ENCODE results near the gene AP4M1.
A peak's percentile ranks its signal among the peaks of the same experiment; 100 is the strongest.

AP4M1 gene

GRCh38 chr7:100101016-100101862, at the start of gene AP4M1, which contains the start of gene MCM7:
Gene AP4M1, plus strand, starts transcription at chr7:100101643. Its CDS starts 72 bp downstream, at chr7:100101715.
Gene MCM7, minus strand, starts transcription at chr7:100101397. Its CDS starts 103 bp downstream, at chr7:100101294.
- peak; percentile 90 for DNase-seq

GRCh38 chr7:100053215-100053614, 48.2 kb upstream of the AP4M1 start:
- DNase-seq: no peak

GRCh38 chr7:100057006-100057405, 44.4 kb upstream of the AP4M1 start:
- no peak for DNase-seq

- no peak for DNase-seq
These were observed 42.1 kb upstream of the AP4M1 start for GRCh38 chr7:100059251-100059739.

GRCh38 chr7:100061518-100062193, 39.8 kb upstream of the AP4M1 start:
- no peak for DNase-seq

GRCh38 chr7:100063376-100063775, 38.1 kb upstream of the AP4M1 start:
- no peak for DNase-seq

GRCh38 chr7:100064162-100064561, 37.3 kb upstream of the AP4M1 start:
- no peak for DNase-seq

GRCh38 chr7:100065452-100066186, 35.8 kb upstream of the AP4M1 start:
- no peak for DNase-seq

GRCh38 chr7:100066953-100067352, 34.5 kb upstream of the AP4M1 start:
- DNase-seq: no peak

- DNase-seq: no peak
These were observed 31.5 kb upstream of the AP4M1 start for GRCh38 chr7:100069991-100070390.

GRCh38 chr7:100071018-100071723, 30.3 kb upstream of the AP4M1 start:
- DNase-seq: no peak

GRCh38 chr7:100072462-100072861, 29.0 kb upstream of the AP4M1 start:
- DNase-seq: no peak

- no peak for DNase-seq
These were observed 26.6 kb upstream of the AP4M1 start for GRCh38 chr7:100074841-100075240.

- no peak for DNase-seq
These were observed 26.0 kb upstream of the AP4M1 start for GRCh38 chr7:100075418-100075817.

- no peak for DNase-seq
These were observed 24.2 kb upstream of the AP4M1 start for GRCh38 chr7:100077205-100077604.

GRCh38 chr7:100079024-100079560, 22.4 kb upstream of the AP4M1 start:
- DNase-seq: no peak

- no peak for DNase-seq
These were observed 20.4 kb upstream of the AP4M1 start for GRCh38 chr7:100080907-100081534.

GRCh38 chr7:100081535-100082102, 19.8 kb upstream of the AP4M1 start, which contains the start of gene ZNF3:
Gene ZNF3, minus strand, starts transcription at chr7:100081723. Its CDS starts 4,366 bp downstream, at chr7:100077357.
- DNase-seq: peak; percentile 95

- DNase-seq: no peak
These were observed 18.5 kb upstream of the AP4M1 start for GRCh38 chr7:100082978-100083377.

- DNase-seq: no peak
These were observed 15.9 kb upstream of the AP4M1 start for GRCh38 chr7:100085515-100085914.

- no peak for DNase-seq
These were observed 14.2 kb upstream of the AP4M1 start for GRCh38 chr7:100087055-100087750.

Measured in activated CD4-positive, alpha-beta T cell treated with anti-CD3 and anti-CD28 coated beads for 1 hour (primary cell).